ENCODE results near the gene RPTOR. TPM values are rescaled to one million over a fixed set of nuclear protein-coding genes. Genes with fewer than 3 reads are reported as not detected.

The RPTOR gene
- total RNA-seq, 1 experiment from 2014 or later: 25.1 TPM

DNA sequence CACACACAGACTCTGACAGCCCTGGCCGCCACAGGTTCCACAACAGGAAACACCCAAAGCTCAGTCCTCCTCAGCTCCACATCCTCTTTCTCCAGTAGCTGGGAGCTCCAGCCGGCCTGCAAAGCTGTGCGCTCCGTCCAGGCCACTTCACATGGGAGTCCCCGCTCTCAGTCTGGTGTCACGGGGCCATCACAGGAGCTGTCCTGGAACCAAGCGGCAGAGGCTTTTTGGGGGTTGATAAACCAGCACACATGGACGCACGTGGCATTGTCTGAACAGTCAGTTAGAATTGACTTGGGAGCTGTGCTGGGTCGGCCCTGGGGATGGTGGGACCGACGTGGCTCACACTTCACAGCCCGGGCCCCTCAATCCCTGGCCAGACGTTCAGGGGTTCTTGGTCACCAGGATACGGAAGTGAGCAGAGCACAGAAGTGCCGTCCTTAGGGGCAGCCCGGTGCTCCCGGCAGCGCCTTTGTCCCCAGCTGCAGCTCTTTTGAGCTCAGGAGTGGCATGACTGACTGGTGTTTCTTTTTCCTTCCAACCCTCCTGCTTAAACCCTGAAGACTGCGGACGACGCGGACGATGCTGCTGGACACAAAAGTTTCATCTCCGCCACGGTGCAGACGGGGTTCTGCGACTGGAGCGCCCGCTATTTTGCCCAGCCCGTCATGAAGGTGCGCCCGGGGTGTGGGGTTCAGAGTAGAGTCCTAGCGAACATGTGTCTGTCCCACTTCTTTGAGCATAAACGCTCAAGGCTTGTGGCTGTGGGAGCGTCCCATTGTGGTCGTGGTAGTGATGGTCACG, 380.4 kb downstream of the RPTOR start:
- Mint-ChIP-seq H3K9me3 (no peaks in the 10 kb centered on the region), H3K4me1 (peaks cover 20 to 22% of the 10 kb centered on the region in 2 experiments), H3K36me3 (ENCODE audit: insufficient read depth in 1 of 3, low read depth in 3 of 3) (peaks cover 0 to 17% (median 11%) of the 10 kb centered on the region in 3 experiments), H3K27ac (no peak overlapping the region; a peak in 1 of 7 replicates), H3K4me3 (no peak overlapping the region), H3K27me3 (ENCODE audit: low read depth) (peaks cover 66% of the 10 kb centered on the region)
- DNase-seq: no peak
- Histone ChIP-seq H2BK5ac (ENCODE audit: insufficient read length, low read length) (no peak overlapping the region), H3K27ac (ENCODE audit: insufficient read length, low read depth, low read length) (no peak overlapping the region), H2BK120ac (ENCODE audit: low read depth, low read length, poor library complexity, severe bottlenecking) (no peak overlapping the region), H3T11ph (ENCODE audit: low read length) (no peak overlapping the region), H3K4me2 (ENCODE audit: insufficient read depth, insufficient read length, low read length) (no peak overlapping the region), H2AFZ (ENCODE audit: low read length) (no peak overlapping the region), H2BK12ac (ENCODE audit: insufficient read length, low read depth, low read length) (no peak overlapping the region), H3K79me1 (ENCODE audit: insufficient read depth, low read depth, low read length, poor library complexity, severe bottlenecking) (no peaks in the 10 kb centered on the region), H4K5ac (ENCODE audit: insufficient read length, low read depth, low read length) (no peak overlapping the region), H3K14ac (ENCODE audit: insufficient read depth, low read length) (no peak overlapping the region; the same call in 1 of the 2 replicates), H3K4ac (ENCODE audit: low read depth, low read length) (no peak overlapping the region), H3K23ac (ENCODE audit: insufficient read length, low read depth, low read length) (no peak overlapping the region), H2BK20ac (ENCODE audit: low read depth, low read length, poor library complexity, severe bottlenecking) (no peak overlapping the region), H3K9ac (ENCODE audit: extremely low read depth, insufficient read length, low read length) (no peak overlapping the region), H4K91ac (ENCODE audit: insufficient read length, low read depth, low read length) (no peak overlapping the region), H3K79me2 (ENCODE audit: insufficient read depth, low read length) (no peaks in the 10 kb centered on the region), H3K18ac (ENCODE audit: insufficient read length, low read depth, low read length) (no peak overlapping the region), H3K4me1 (ENCODE audit: insufficient read depth, low read length) (no peaks in the 10 kb centered on the region), H2BK15ac (ENCODE audit: low read depth, low read length) (no peak overlapping the region), H3K23me2 (ENCODE audit: insufficient read length, low read depth, low read length, poor library complexity, severe bottlenecking) (peaks cover 3% of the 10 kb centered on the region), H4K20me1 (ENCODE audit: control insufficient read depth, insufficient read depth, insufficient read length) (no peaks in the 10 kb centered on the region), H3K9me3 (ENCODE audit: control insufficient read depth, low read depth, low read length) (no peaks in the 10 kb centered on the region), H2AK5ac (ENCODE audit: insufficient read length, low read length) (no peak overlapping the region), H4K8ac (replicated peaks; ENCODE audit: insufficient read length, low read depth, low read length) (no peak overlapping the region), H3K27me3 (ENCODE audit: insufficient read depth, low read length) (no peaks in the 10 kb centered on the region; the same call in 1 of the 2 replicates), H3K56ac (ENCODE audit: insufficient read length, low read depth, low read length) (no peak overlapping the region)
- WGBS (ENCODE audit: extremely low coverage, insufficient read length, low lambda C conversion rate): no CpG with 5 or more reads among the region's 38 CpGs
- TF ChIP-seq, protein P1, sequence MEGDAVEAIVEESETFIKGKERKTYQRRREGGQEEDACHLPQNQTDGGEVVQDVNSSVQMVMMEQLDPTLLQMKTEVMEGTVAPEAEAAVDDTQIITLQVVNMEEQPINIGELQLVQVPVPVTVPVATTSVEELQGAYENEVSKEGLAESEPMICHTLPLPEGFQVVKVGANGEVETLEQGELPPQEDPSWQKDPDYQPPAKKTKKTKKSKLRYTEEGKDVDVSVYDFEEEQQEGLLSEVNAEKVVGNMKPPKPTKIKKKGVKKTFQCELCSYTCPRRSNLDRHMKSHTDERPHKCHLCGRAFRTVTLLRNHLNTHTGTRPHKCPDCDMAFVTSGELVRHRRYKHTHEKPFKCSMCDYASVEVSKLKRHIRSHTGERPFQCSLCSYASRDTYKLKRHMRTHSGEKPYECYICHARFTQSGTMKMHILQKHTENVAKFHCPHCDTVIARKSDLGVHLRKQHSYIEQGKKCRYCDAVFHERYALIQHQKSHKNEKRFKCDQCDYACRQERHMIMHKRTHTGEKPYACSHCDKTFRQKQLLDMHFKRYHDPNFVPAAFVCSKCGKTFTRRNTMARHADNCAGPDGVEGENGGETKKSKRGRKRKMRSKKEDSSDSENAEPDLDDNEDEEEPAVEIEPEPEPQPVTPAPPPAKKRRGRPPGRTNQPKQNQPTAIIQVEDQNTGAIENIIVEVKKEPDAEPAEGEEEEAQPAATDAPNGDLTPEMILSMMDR (conservative IDR thresholded peaks at IDR 0.05): no peak

All from H9 (cell line).